Activated CD4-positive, alpha-beta T cell treated with anti-CD3 and anti-CD28 coated beads for 4 hours (primary cell): ENCODE data around the gene EFNA1.
A peak's percentile ranks its signal among the peaks of the same experiment; 100 is the strongest.

Experiments
- DNase-seq, 2 donors: peaks; one replicate each; pipeline ENCODE4 v3.0.0-alpha.2; 2020

EFNA1 gene

GRCh38 chr1:155127105-155127966 is at the start of gene EFNA1:
EFNA1 (plus strand) TSS chr1:155127876; CDS start chr1:155127978, 102 bp downstream.
- peak; percentile 38 to 40 for DNase-seq

- peak; percentile 63 to 65 for DNase-seq
Observed at GRCh38 chr1:155078469-155079209, 49.0 kb upstream of the EFNA1 start, which contains the start of gene EFNA3. EFNA3 (plus strand) TSS chr1:155078837; CDS start chr1:155078942, 105 bp downstream.

GRCh38 chr1:155079210-155079486 is 48.5 kb upstream of the EFNA1 start:
- no peak for DNase-seq

- DNase-seq: no peak
Observed at GRCh38 chr1:155079487-155080311, 48.0 kb upstream of the EFNA1 start.

- DNase-seq: no peak
Observed at GRCh38 chr1:155080312-155081228, 47.1 kb upstream of the EFNA1 start.

GRCh38 chr1:155081472-155082300 is 46.0 kb upstream of the EFNA1 start:
- no peak for DNase-seq

GRCh38 chr1:155082301-155083051 is 45.2 kb upstream of the EFNA1 start:
- DNase-seq: no peak

GRCh38 chr1:155083052-155083541 is 44.6 kb upstream of the EFNA1 start:
- no peak for DNase-seq

- no peak for DNase-seq
Observed at GRCh38 chr1:155083865-155084721, 43.6 kb upstream of the EFNA1 start.

GRCh38 chr1:155084722-155085503 is 42.8 kb upstream of the EFNA1 start:
- DNase-seq: peak; percentile 89 to 93

- DNase-seq: peak; percentile 87 to 89
Observed at GRCh38 chr1:155085504-155086127, 42.1 kb upstream of the EFNA1 start.

GRCh38 chr1:155086128-155086741 is 41.4 kb upstream of the EFNA1 start:
- DNase-seq: peak; percentile 66 to 76

GRCh38 chr1:155086856-155087535 is 40.7 kb upstream of the EFNA1 start:
- no peak for DNase-seq

- DNase-seq: peak; percentile 71 to 81
Observed at GRCh38 chr1:155091071-155092051, 36.3 kb upstream of the EFNA1 start.

- no peak for DNase-seq
Observed at GRCh38 chr1:155092131-155092530, 35.5 kb upstream of the EFNA1 start.
